Esophagus mucosa (tissue), 1 donor: Measurements from ENCODE around the gene ARRDC2. TPM values are rescaled to one million over a fixed set of nuclear protein-coding genes. Genes with fewer than 3 reads are reported as not detected.
A peak's percentile ranks its signal among the peaks of the same experiment; 100 is the strongest.
"Not testable (repeated sequence)": the region's sequence is repeated elsewhere in the genome, so short reads cannot be mapped to it uniquely, and the experiment has no call there.

Experiments used
- ATAC-seq: fragments of 200-7000 bp; cut with Tn5 transposase; one replicate; pipeline ENCODE4 v1.9.1; 2020
- total RNA-seq: library from RNA; stranded (reverse); gene quantifications from one replicate; pipeline ENCODE4 v1.2.4, GENCODE V29; 2023
- donor health status: DM: yes; HTN: yes; CAD: no.

Gene ARRDC2
- total RNA-seq = 6.3 TPM

GRCh38 chr19:18007917-18008673 lies at the start of gene ARRDC2:
Gene ARRDC2, plus strand, starts transcription at chr19:18008170. Its CDS starts 141 bp downstream, at chr19:18008311.
- ATAC-seq = peak; percentile 84

GRCh38 chr19:17963936-17964691 lies 43.9 kb upstream of the ARRDC2 start:
- ATAC-seq = no peak

GRCh38 chr19:17965370-17966128 lies 42.4 kb upstream of the ARRDC2 start:
- no peak for ATAC-seq

- no peak for ATAC-seq
These were observed 41.9 kb upstream of the ARRDC2 start for GRCh38 chr19:17966129-17966483.

- no peak for ATAC-seq
These were observed 41.3 kb upstream of the ARRDC2 start, which contains the start of gene KCNN1 for GRCh38 chr19:17966550-17967256. Gene KCNN1, plus strand, starts transcription at chr19:17967107. Its CDS starts 6,782 bp downstream, at chr19:17973889.

GRCh38 chr19:17967257-17968051 lies 40.5 kb upstream of the ARRDC2 start:
- no peak for ATAC-seq

GRCh38 chr19:17968362-17968761 lies 39.6 kb upstream of the ARRDC2 start:
- no peak for ATAC-seq

GRCh38 chr19:17969096-17969792 lies 38.7 kb upstream of the ARRDC2 start:
- ATAC-seq = no peak

- no peak for ATAC-seq
These were observed 35.7 kb upstream of the ARRDC2 start for GRCh38 chr19:17972230-17972629.

GRCh38 chr19:17973759-17974158 lies 34.2 kb upstream of the ARRDC2 start:
- no peak for ATAC-seq

- ATAC-seq = no peak
These were observed 33.4 kb upstream of the ARRDC2 start for GRCh38 chr19:17974551-17974950.

- no peak for ATAC-seq
These were observed 32.9 kb upstream of the ARRDC2 start for GRCh38 chr19:17975032-17975431.

GRCh38 chr19:17977021-17977420 lies 30.9 kb upstream of the ARRDC2 start:
- no peak for ATAC-seq

- ATAC-seq = no peak
These were observed 30.5 kb upstream of the ARRDC2 start for GRCh38 chr19:17977488-17977887.

- peak; percentile 34 for ATAC-seq
These were observed 26.4 kb upstream of the ARRDC2 start for GRCh38 chr19:17981611-17982010.

- no peak for ATAC-seq
These were observed 25.5 kb upstream of the ARRDC2 start for GRCh38 chr19:17982430-17982829.

- ATAC-seq = no peak
These were observed 22.7 kb upstream of the ARRDC2 start for GRCh38 chr19:17985037-17985818.

GRCh38 chr19:17986569-17986968 lies 21.4 kb upstream of the ARRDC2 start:
- ATAC-seq = not testable (repeated sequence)

GRCh38 chr19:17988161-17988560 lies 19.8 kb upstream of the ARRDC2 start:
- no peak for ATAC-seq

GRCh38 chr19:17989425-17990094 lies 18.4 kb upstream of the ARRDC2 start:
- no peak for ATAC-seq
